Neural crest cell (in vitro differentiated cells): Measurements from ENCODE around the gene EFCAB8. TPM values are rescaled to one million over a fixed set of nuclear protein-coding genes. Genes with fewer than 3 reads are reported as not detected.

ENCODE experiments used
- DNase-seq: peaks from one replicate; pipeline ENCODE4 v3.0.0; 2021; ENCODE audit warnings: low read depth, mixed read lengths, low spot score
- H3K27ac Mint-ChIP-seq: one replicate; pipeline ENCODE4 v1.8.0; 2021; ENCODE audit warnings: mild to moderate bottlenecking, mixed read lengths; ENCODE audit not compliant: unreplicated experiment
- H3K27me3 Mint-ChIP-seq: 2 replicates; pipeline ENCODE4 v1.8.0; 2021; ENCODE audit warnings: low read depth, mild to moderate bottlenecking, mixed read lengths
- H3K36me3 Mint-ChIP-seq: 2 replicates; pipeline ENCODE4 v1.8.0; 2021; ENCODE audit warnings: low read depth, mild to moderate bottlenecking, mixed read lengths
- H3K4me1 Mint-ChIP-seq: 2 replicates; pipeline ENCODE4 v1.8.0; 2021; ENCODE audit warnings: mixed read lengths
- H3K4me3 Mint-ChIP-seq: one replicate; pipeline ENCODE4 v1.8.0; 2021; ENCODE audit warnings: mild to moderate bottlenecking, mixed read lengths
- H3K9me3 Mint-ChIP-seq: 2 replicates; pipeline ENCODE4 v1.8.0; 2021; ENCODE audit warnings: mixed read lengths
- total RNA-seq: library from RNA; stranded (reverse); gene quantifications from 2 replicates; pipeline ENCODE4 v1.2.1, GENCODE V29; 2021
- TF ChIP-seq, protein P1 (sequence below): fragments of 200-600 bp; sonication (generic); conservative IDR thresholded peaks from 2 replicates; pipeline ENCODE4 v1.5.0; 2021; ENCODE audit warnings: antibody characterized with exemption, mild to moderate bottlenecking

EFCAB8 gene
- total RNA-seq, 1 donor from 2014 or later, result 0.26 TPM

GRCh38 chr20:32828029-32828680, 30.6 kb upstream of the EFCAB8 start:
- TF ChIP-seq, protein P1, sequence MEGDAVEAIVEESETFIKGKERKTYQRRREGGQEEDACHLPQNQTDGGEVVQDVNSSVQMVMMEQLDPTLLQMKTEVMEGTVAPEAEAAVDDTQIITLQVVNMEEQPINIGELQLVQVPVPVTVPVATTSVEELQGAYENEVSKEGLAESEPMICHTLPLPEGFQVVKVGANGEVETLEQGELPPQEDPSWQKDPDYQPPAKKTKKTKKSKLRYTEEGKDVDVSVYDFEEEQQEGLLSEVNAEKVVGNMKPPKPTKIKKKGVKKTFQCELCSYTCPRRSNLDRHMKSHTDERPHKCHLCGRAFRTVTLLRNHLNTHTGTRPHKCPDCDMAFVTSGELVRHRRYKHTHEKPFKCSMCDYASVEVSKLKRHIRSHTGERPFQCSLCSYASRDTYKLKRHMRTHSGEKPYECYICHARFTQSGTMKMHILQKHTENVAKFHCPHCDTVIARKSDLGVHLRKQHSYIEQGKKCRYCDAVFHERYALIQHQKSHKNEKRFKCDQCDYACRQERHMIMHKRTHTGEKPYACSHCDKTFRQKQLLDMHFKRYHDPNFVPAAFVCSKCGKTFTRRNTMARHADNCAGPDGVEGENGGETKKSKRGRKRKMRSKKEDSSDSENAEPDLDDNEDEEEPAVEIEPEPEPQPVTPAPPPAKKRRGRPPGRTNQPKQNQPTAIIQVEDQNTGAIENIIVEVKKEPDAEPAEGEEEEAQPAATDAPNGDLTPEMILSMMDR, result no peak
- DNase-seq, result no peak
- Mint-ChIP-seq H3K4me3 (peak overlapping the region; percentile 1), H3K36me3 (peaks cover 34% of the 10 kb centered on the region), H3K4me1 (peaks cover 45% of the 10 kb centered on the region), H3K27me3 (no peaks in the 10 kb centered on the region), H3K9me3 (no peaks in the 10 kb centered on the region), H3K27ac (peak overlapping the region; percentile 83)

GRCh38 chr20:32829311-32830005, 29.3 kb upstream of the EFCAB8 start:
- Mint-ChIP-seq H3K27ac (no peak overlapping the region), H3K4me3 (no peak overlapping the region), H3K27me3 (no peaks in the 10 kb centered on the region), H3K9me3 (no peaks in the 10 kb centered on the region), H3K4me1 (peaks cover 36% of the 10 kb centered on the region), H3K36me3 (peaks cover 34% of the 10 kb centered on the region)
- TF ChIP-seq, protein P1, result no peak
- no peak for DNase-seq

- DNase-seq, result no peak
- no peaks in the 10 kb centered on the region for H3K9me3 Mint-ChIP-seq
- H3K36me3 Mint-ChIP-seq, result peaks cover 34% of the 10 kb centered on the region
- TF ChIP-seq, protein P1, result no peak
- H3K4me3 Mint-ChIP-seq, result no peak overlapping the region
- no peak overlapping the region for H3K27ac Mint-ChIP-seq
- no peaks in the 10 kb centered on the region for H3K27me3 Mint-ChIP-seq
- peaks cover 33% of the 10 kb centered on the region for H3K4me1 Mint-ChIP-seq
These were observed 28.3 kb upstream of the EFCAB8 start for GRCh38 chr20:32830437-32830836.

GRCh38 chr20:32831982-32832381, 26.7 kb upstream of the EFCAB8 start:
- H3K4me3 Mint-ChIP-seq, result no peak overlapping the region
- no peak overlapping the region for H3K27ac Mint-ChIP-seq
- no peak for DNase-seq
- H3K27me3 Mint-ChIP-seq, result no peaks in the 10 kb centered on the region
- no peaks in the 10 kb centered on the region for H3K9me3 Mint-ChIP-seq
- TF ChIP-seq, protein P1, result no peak
- peaks cover 29% of the 10 kb centered on the region for H3K4me1 Mint-ChIP-seq
- peaks cover 31% of the 10 kb centered on the region for H3K36me3 Mint-ChIP-seq

GRCh38 chr20:32832664-32833063, 26.1 kb upstream of the EFCAB8 start:
- TF ChIP-seq, protein P1, result no peak
- H3K4me3 Mint-ChIP-seq, result no peak overlapping the region
- peaks cover 31% of the 10 kb centered on the region for H3K36me3 Mint-ChIP-seq
- DNase-seq, result no peak
- no peaks in the 10 kb centered on the region for H3K27me3 Mint-ChIP-seq
- peaks cover 29% of the 10 kb centered on the region for H3K4me1 Mint-ChIP-seq
- no peaks in the 10 kb centered on the region for H3K9me3 Mint-ChIP-seq
- H3K27ac Mint-ChIP-seq, result peak overlapping the region; percentile 38
